A673 (cell line): ENCODE measurements around the gene CEP131. TPM values are rescaled to one million over a fixed set of nuclear protein-coding genes. Genes with fewer than 3 reads are reported as not detected.

Experiments
- BruUV-seq: library from RNA; stranded (reverse); fragments of 400-500 nt; replicated peaks from 2 replicates; lab custom pipeline; 2021; lab: Mats Ljungman, UMichigan
- CTCF ChIA-PET: fragments of 300-600 bp; sonication (Branson Sonifier 250); formaldehyde crosslinking; loops from one replicate; lab custom pipeline; 2022; ENCODE audit warnings: antibody characterized with exemption; lab: Charles Lee
- POLR2A ChIA-PET: fragments of 300-600 bp; sonication (Branson Sonifier 250); formaldehyde crosslinking; loops from one replicate; lab custom pipeline; 2022; ENCODE audit warnings: antibody characterized with exemption; ENCODE audit not compliant: low non-redundant PET; lab: Charles Lee
- DNase-seq: peaks from one replicate; pipeline ENCODE4 v3.0.0-alpha.2; 2015; ENCODE audit warnings: low spot score
- H3K27ac ChIP-seq: fragments of 200-600 bp; sonication (generic); 2 replicates; pipeline ENCODE4 v1.5.1; 2016; ENCODE audit warnings: mixed run types, low read depth, mild to moderate bottlenecking, mixed read lengths, antibody characterized with exemption, low read length; ENCODE audit not compliant: poor library complexity, severe bottlenecking
- H3K27me3 ChIP-seq: fragments of 200-600 bp; sonication (generic); replicated peaks from 2 replicates; pipeline ENCODE4 v1.6.1; 2017; ENCODE audit warnings: mixed run types, low read depth, mild to moderate bottlenecking, mixed read lengths, antibody characterized with exemption, low read length; ENCODE audit not compliant: insufficient read depth, poor library complexity
- H3K36me3 ChIP-seq: fragments of 200-600 bp; sonication (generic); 2 replicates; pipeline ENCODE4 v1.6.1; 2016; ENCODE audit warnings: mixed run types, mild to moderate bottlenecking, mixed read lengths, antibody characterized with exemption, low read length; ENCODE audit not compliant: insufficient read depth, poor library complexity, severe bottlenecking
- H3K4me1 ChIP-seq: fragments of 200-600 bp; sonication (generic); 2 replicates; pipeline ENCODE4 v1.6.1; 2017; ENCODE audit warnings: mixed run types, mild to moderate bottlenecking, mixed read lengths, antibody characterized with exemption, low read length; ENCODE audit not compliant: insufficient read depth, poor library complexity, severe bottlenecking
- H3K4me3 ChIP-seq: fragments of 200-600 bp; sonication (generic); 2 replicates; pipeline ENCODE4 v1.5.1; 2016; ENCODE audit warnings: low read depth, mixed run types, mild to moderate bottlenecking, mixed read lengths, low read length; ENCODE audit not compliant: poor library complexity, severe bottlenecking
- H3K9me3 ChIP-seq: fragments of 200-600 bp; sonication (generic); 2 replicates; pipeline ENCODE4 v1.6.1; 2016; ENCODE audit warnings: mixed run types, low read depth, mild to moderate bottlenecking, mixed read lengths, antibody characterized with exemption, low read length; ENCODE audit not compliant: poor library complexity, severe bottlenecking
- EZH2 ChIP-seq: fragments of 200-600 bp; sonication (generic); IDR thresholded peaks from 2 replicates; pipeline ENCODE4 v1.6.1; 2017; ENCODE audit warnings: borderline replicate concordance, low read depth, mild to moderate bottlenecking, mixed read lengths, antibody characterized with exemption, low read length; ENCODE audit not compliant: poor library complexity, severe bottlenecking
- intact Hi-C: fragments of 100-400 bp; cut with micrococcal nuclease; formaldehyde crosslinking; loops from one replicate; pipeline ENCODE4 v1.10.0; 2022; ENCODE audit not compliant: unreplicated experiment
- total RNA-seq: library from RNA; stranded (reverse); gene quantifications from 2 replicates; pipeline ENCODE4 v1.2.3, GENCODE V29; 2021
- TF ChIP-seq, protein P1 (sequence below): fragments of 300-800, 200-600 bp; sonication (generic); conservative IDR thresholded peaks from 2 replicates; pipeline ENCODE4 v1.5.1; 2017; ENCODE audit warnings: low read depth, mild to moderate bottlenecking, antibody characterized with exemption, low read length, moderate library complexity, mixed read lengths

CEP131 gene
- total RNA-seq, 1 experiment from 2014 or later: 27.1 TPM

DNA sequence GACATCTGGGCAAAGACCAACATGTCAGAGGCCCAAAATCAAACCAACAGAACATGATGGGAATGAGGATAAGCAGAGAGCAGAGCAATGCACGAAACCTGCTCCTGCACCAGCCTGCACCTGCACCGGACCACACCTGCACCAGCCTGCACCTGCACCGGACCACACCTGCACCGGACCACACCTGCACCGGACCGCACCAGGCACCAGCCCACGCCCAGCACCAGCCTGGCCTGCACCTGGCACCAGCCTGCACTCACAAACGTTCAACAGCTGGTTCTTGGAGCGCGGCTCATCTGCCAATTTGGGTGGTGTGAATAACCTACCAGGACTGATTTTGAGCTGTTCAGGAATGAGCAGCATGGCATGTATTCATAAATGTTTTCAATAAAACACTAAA lies 18.2 kb downstream of the CEP131 start:
- Histone ChIP-seq H3K27me3 (no peaks in the 10 kb centered on the region), H3K36me3 (no peaks in the 10 kb centered on the region), H3K9me3 (no peaks in the 10 kb centered on the region), H3K4me3 (no peak overlapping the region), H3K27ac (no peak overlapping the region), H3K4me1 (peaks cover 22% of the 10 kb centered on the region)
- ChIA-PET CTCF (no interaction called here), POLR2A (no interaction called here)
- intact Hi-C loops: no loop called here
- BruUV-seq: no TSS peak
- no peak for DNase-seq
- TF ChIP-seq, protein P1, sequence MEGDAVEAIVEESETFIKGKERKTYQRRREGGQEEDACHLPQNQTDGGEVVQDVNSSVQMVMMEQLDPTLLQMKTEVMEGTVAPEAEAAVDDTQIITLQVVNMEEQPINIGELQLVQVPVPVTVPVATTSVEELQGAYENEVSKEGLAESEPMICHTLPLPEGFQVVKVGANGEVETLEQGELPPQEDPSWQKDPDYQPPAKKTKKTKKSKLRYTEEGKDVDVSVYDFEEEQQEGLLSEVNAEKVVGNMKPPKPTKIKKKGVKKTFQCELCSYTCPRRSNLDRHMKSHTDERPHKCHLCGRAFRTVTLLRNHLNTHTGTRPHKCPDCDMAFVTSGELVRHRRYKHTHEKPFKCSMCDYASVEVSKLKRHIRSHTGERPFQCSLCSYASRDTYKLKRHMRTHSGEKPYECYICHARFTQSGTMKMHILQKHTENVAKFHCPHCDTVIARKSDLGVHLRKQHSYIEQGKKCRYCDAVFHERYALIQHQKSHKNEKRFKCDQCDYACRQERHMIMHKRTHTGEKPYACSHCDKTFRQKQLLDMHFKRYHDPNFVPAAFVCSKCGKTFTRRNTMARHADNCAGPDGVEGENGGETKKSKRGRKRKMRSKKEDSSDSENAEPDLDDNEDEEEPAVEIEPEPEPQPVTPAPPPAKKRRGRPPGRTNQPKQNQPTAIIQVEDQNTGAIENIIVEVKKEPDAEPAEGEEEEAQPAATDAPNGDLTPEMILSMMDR: no peak
- no peak for TF ChIP-seq EZH2

DNA sequence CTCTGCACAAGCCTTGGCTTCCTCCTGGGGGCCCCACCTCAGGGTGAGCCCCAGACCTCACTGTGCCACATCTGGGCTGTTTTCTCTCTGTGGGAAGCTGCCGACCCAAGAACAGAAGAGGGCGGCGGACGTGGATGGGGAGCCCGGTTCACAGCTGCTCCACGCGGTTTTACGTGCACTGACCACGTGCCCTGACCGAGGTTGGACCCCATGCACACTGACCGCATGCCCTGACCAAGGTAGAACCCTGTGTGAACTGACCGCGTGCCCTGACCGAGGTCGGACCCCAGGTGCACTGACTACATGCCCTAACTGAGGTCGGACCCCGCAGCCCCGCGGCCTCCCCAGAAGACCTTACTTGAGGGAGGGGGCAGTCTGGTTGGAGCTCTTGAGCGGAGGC lies 19.6 kb downstream of the CEP131 start:
- POLR2A ChIA-PET: no interaction called here

GRCh38 chr17:81202318-81202717 lies 20.4 kb downstream of the CEP131 start:
- no peak for DNase-seq
- BruUV-seq: no TSS peak
- ChIA-PET CTCF (no interaction called here), POLR2A (no interaction called here)
- H3K9me3 ChIP-seq: no peaks in the 10 kb centered on the region
- H3K27me3 ChIP-seq: no peaks in the 10 kb centered on the region
- H3K4me1 ChIP-seq: peaks cover 18% of the 10 kb centered on the region
- H3K27ac ChIP-seq: no peak overlapping the region
- no peak overlapping the region for H3K4me3 ChIP-seq
- intact Hi-C loops: no loop called here
- TF ChIP-seq, protein P1: no peak
- no peak for TF ChIP-seq EZH2
- no peaks in the 10 kb centered on the region for H3K36me3 ChIP-seq

More for the DNA sequence above, 19.6 kb downstream of the CEP131 start:
- H3K27ac ChIP-seq: no peak overlapping the region
- H3K9me3 ChIP-seq: no peaks in the 10 kb centered on the region
- intact Hi-C loops: no loop called here
- peaks cover 22% of the 10 kb centered on the region for H3K4me1 ChIP-seq
- CTCF ChIA-PET: no interaction called here
- no TSS peak for BruUV-seq
- no peaks in the 10 kb centered on the region for H3K36me3 ChIP-seq
- no peak overlapping the region for H3K4me3 ChIP-seq
- H3K27me3 ChIP-seq: no peaks in the 10 kb centered on the region
- TF ChIP-seq EZH2: no peak
- TF ChIP-seq, protein P1: no peak
- DNase-seq: no peak
